ENCODE results near the gene VARS1. TPM values are rescaled to one million over a fixed set of nuclear protein-coding genes. Genes with fewer than 3 reads are reported as not detected.

The VARS1 gene
- total and polyA plus RNA-seq, 2 of the 8 experiments (the other 6 are each of a cell fraction or from before 2014, with no cell fraction given): 53.5 to 162 TPM

GRCh38 chr6:31761343-31761742, 34.2 kb downstream of the VARS1 start (continued):
- TF ChIP-seq CHD7 (IDR thresholded peaks at IDR 0.05; ENCODE audit: insufficient replicate concordance, low read length): no peak
- no peak for TF ChIP-seq CREB1 (IDR thresholded peaks at IDR 0.05)
- no peak for TF ChIP-seq CBX5 (IDR thresholded peaks at IDR 0.05; ENCODE audit: low read depth, low read length)
- TF ChIP-seq SIN3A (conservative IDR thresholded peaks at IDR 0.05 in 1 of 2, IDR thresholded peaks at IDR 0.05 in 1 of 2; ENCODE audit: low read depth in 1 of 2, low read length in 2 of 2): no peak
- no peak for TF ChIP-seq CTBP2 (IDR thresholded peaks at IDR 0.05; ENCODE audit: borderline replicate concordance, insufficient read depth, insufficient read length, low read length)
- no peak for TF ChIP-seq PHF8 (conservative IDR thresholded peaks at IDR 0.05; ENCODE audit: low read depth, low read length)
- TF ChIP-seq SP4 (IDR thresholded peaks at IDR 0.05; ENCODE audit: low read length): no peak
- TF ChIP-seq SIRT6 (IDR thresholded peaks at IDR 0.05; ENCODE audit: low read length): no peak
- TF ChIP-seq MAX (IDR thresholded peaks at IDR 0.05): no peak
- TF ChIP-seq RNF2 (IDR thresholded peaks at IDR 0.05; ENCODE audit: borderline replicate concordance, low read depth, low read length, missing control alignments, poor library complexity, severe bottlenecking): no peak
- no peak for TF ChIP-seq NRF1 (IDR thresholded peaks at IDR 0.05; ENCODE audit: low read depth, low read length)
